Mesenchymal stem cell (in vitro differentiated cells and primary cell): ENCODE data around the gene MSN.

Experiments
- DNase-seq: peaks from one replicate; pipeline ENCODE4 v3.0.0-alpha.2; 2013
- H2AFZ ChIP-seq: one replicate; pipeline ENCODE4 v1.6.1; 2013; ENCODE audit warnings: low read depth, mild to moderate bottlenecking, control low read depth, inconsistent platforms, low read length, moderate library complexity
- H2AK5ac ChIP-seq: 2 replicates; pipeline ENCODE4 v1.6.1; 2013; ENCODE audit warnings: low read length, moderate library complexity, mild to moderate bottlenecking, inconsistent platforms; ENCODE audit not compliant: severe bottlenecking
- H2BK120ac ChIP-seq: one replicate; pipeline ENCODE4 v1.6.1; 2013; ENCODE audit warnings: low read depth, mild to moderate bottlenecking, inconsistent platforms, low read length, moderate library complexity
- H2BK12ac ChIP-seq, 2 experiments: one replicate each; pipeline ENCODE4 v1.6.1; 2013; ENCODE audit warnings: inconsistent platforms in 2 of 2, low read length in 2 of 2, mild to moderate bottlenecking in 2 of 2, moderate library complexity in 2 of 2, control low read depth in 1 of 2
- H2BK15ac ChIP-seq: one replicate; pipeline ENCODE4 v1.6.1; 2013; ENCODE audit warnings: mild to moderate bottlenecking, low read depth, inconsistent platforms; ENCODE audit not compliant: poor library complexity, severe bottlenecking
- H2BK5ac ChIP-seq: 2 replicates; pipeline ENCODE4 v1.6.1; 2013; ENCODE audit warnings: low read depth, mild to moderate bottlenecking, low read length, control low read depth, inconsistent platforms; ENCODE audit not compliant: poor library complexity, severe bottlenecking
- H3K14ac ChIP-seq, 2 experiments: one replicate each; pipeline ENCODE4 v1.6.1; 2013; ENCODE audit warnings: inconsistent platforms in 2 of 2, low read length in 2 of 2, control low read depth in 1 of 2, mild to moderate bottlenecking in 1 of 2, moderate library complexity in 1 of 2
- H3K18ac ChIP-seq, 2 experiments: one replicate each; pipeline ENCODE4 v1.6.1; 2013; ENCODE audit warnings: inconsistent platforms in 2 of 2, low read length in 2 of 2, control low read depth in 1 of 2, low read depth in 1 of 2, mild to moderate bottlenecking in 1 of 2
- H3K23ac ChIP-seq, 2 experiments: one replicate each; pipeline ENCODE4 v1.6.1; 2013; ENCODE audit warnings: inconsistent platforms in 2 of 2, low read length in 2 of 2, mild to moderate bottlenecking in 2 of 2, moderate library complexity in 2 of 2, control low read depth in 1 of 2
- H3K27ac ChIP-seq: 2 replicates; pipeline ENCODE4 v1.5.1; 2013; ENCODE audit warnings: mild to moderate bottlenecking, moderate library complexity, low read length, control low read depth, inconsistent platforms; ENCODE audit not compliant: poor library complexity, severe bottlenecking
- H3K27me3 ChIP-seq, 2 experiments: 2 replicates each; pipeline versions ENCODE4 v1.6.1 to v1.7.0; 2013; ENCODE audit warnings: low read length in 2 of 2, mild to moderate bottlenecking in 2 of 2, moderate library complexity in 2 of 2, control low read depth in 1 of 2, inconsistent platforms in 1 of 2; ENCODE audit not compliant: control insufficient read depth in 1 of 2, insufficient read depth in 1 of 2
- H3K36me3 ChIP-seq, 2 experiments: 2 replicates each; pipeline versions ENCODE4 v1.6.1 to v1.7.0; 2013; ENCODE audit warnings: low read length in 2 of 2, control low read depth in 1 of 2, inconsistent platforms in 1 of 2, low read depth in 1 of 2, mild to moderate bottlenecking in 1 of 2; ENCODE audit not compliant: insufficient read depth in 2 of 2, control insufficient read depth in 1 of 2
- H3K4ac ChIP-seq, 2 experiments: one replicate each; pipeline ENCODE4 v1.6.1; 2013; ENCODE audit warnings: inconsistent platforms in 2 of 2, low read length in 2 of 2, mild to moderate bottlenecking in 2 of 2, moderate library complexity in 2 of 2, control low read depth in 1 of 2, low read depth in 1 of 2
- H3K4me1 ChIP-seq: 2 replicates; pipeline ENCODE4 v1.6.1; 2013; ENCODE audit warnings: low read depth, low read length, control low read depth; ENCODE audit not compliant: control insufficient read depth, insufficient read depth
- H3K4me2 ChIP-seq: 2 replicates; pipeline ENCODE4 v1.6.1; 2013; ENCODE audit warnings: low read length, mild to moderate bottlenecking, inconsistent platforms; ENCODE audit not compliant: poor library complexity, severe bottlenecking
- H3K4me3 ChIP-seq, 2 experiments: 2 replicates each; pipeline versions ENCODE4 v1.5.1 to v1.7.0; 2013; ENCODE audit warnings: low read length in 2 of 2, mild to moderate bottlenecking in 2 of 2, control low read depth in 1 of 2, low read depth in 1 of 2; ENCODE audit not compliant: insufficient read depth in 1 of 2
- H3K79me1 ChIP-seq: replicated peaks from 2 replicates; pipeline ENCODE4 v1.6.1; 2013; ENCODE audit warnings: mild to moderate bottlenecking, control low read depth, low read length, inconsistent platforms; ENCODE audit not compliant: poor library complexity, severe bottlenecking
- H3K9ac ChIP-seq: 2 replicates; pipeline ENCODE4 v1.7.0; 2013; ENCODE audit warnings: mild to moderate bottlenecking, low read length, moderate library complexity
- H3K9me3 ChIP-seq: 2 replicates; pipeline ENCODE4 v1.7.0; 2013; ENCODE audit warnings: mild to moderate bottlenecking, low read length; ENCODE audit not compliant: control insufficient read depth
- H4K8ac ChIP-seq: one replicate; pipeline ENCODE4 v1.6.1; 2013; ENCODE audit warnings: inconsistent platforms, mild to moderate bottlenecking, low read length, moderate library complexity
- H4K91ac ChIP-seq: one replicate; pipeline ENCODE4 v1.6.1; 2013; ENCODE audit warnings: mild to moderate bottlenecking, low read length, inconsistent platforms
- WGBS: methylation state at CpG from one replicate; pipeline ENCODE4 v1.1.7; 2013; ENCODE audit warnings: mixed read lengths; 5-methylcytosine and 5-hydroxymethylcytosine counted together

Gene MSN

DNA sequence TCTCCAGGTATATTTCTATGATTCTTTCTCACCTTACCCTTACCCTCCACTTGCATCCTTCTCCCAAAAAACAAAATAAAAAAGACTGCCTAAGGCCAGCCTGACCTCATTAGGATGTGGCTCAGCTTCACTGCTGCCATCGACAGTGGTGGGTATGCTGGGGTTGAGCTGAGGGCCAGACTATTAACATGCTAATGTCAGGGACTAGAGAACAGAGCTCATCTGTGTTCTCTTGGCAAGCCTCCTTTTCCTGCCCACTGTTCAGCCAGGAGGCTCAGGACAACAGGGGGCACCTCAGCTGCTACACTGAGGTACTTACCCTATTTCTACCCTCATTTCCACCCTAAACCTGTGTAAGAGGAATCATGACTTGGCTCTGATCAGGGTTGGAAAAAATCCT is 59.3 kb downstream of the MSN start:
- H2AK5ac ChIP-seq = no peak overlapping the region
- no peak overlapping the region for H2AFZ ChIP-seq
- peaks cover 17 to 51% of the 10 kb centered on the region in 2 experiments for H3K36me3 ChIP-seq
- no peak overlapping the region for H2BK15ac ChIP-seq
- no peak for DNase-seq
- H4K8ac ChIP-seq = no peak overlapping the region
- H2BK12ac ChIP-seq = no peak overlapping the region
- H3K4me2 ChIP-seq = no peak overlapping the region
- peaks cover 2% of the 10 kb centered on the region for H3K79me1 ChIP-seq
- peaks cover 2% of the 10 kb centered on the region for H3K4me1 ChIP-seq
- no peak overlapping the region for H4K91ac ChIP-seq
- H3K27me3 ChIP-seq = peaks cover 0 to 9% of the 10 kb centered on the region in 2 experiments
- H3K23ac ChIP-seq = no peak overlapping the region
- H3K9ac ChIP-seq = no peak overlapping the region
- H3K4me3 ChIP-seq = no peak overlapping the region
- no peak overlapping the region for H3K4ac ChIP-seq
- no peak overlapping the region for H3K14ac ChIP-seq
- no peak overlapping the region for H3K27ac ChIP-seq
- peaks cover 6% of the 10 kb centered on the region for H3K9me3 ChIP-seq
- H3K18ac ChIP-seq = no peak overlapping the region
- 100% methylated on average over 1 of the region's 1 CpG for WGBS
- H2BK5ac ChIP-seq = no peak overlapping the region
- H2BK120ac ChIP-seq = no peak overlapping the region

- H3K27me3 ChIP-seq = peaks cover 0 to 2% of the 10 kb centered on the region in 2 experiments
- no peak overlapping the region for H3K27ac ChIP-seq
- H2BK120ac ChIP-seq = no peak overlapping the region
- H3K18ac ChIP-seq = no peak overlapping the region
- no peak overlapping the region for H2BK15ac ChIP-seq
- no peak overlapping the region for H3K4ac ChIP-seq
- H3K9me3 ChIP-seq = no peaks in the 10 kb centered on the region
- H2BK5ac ChIP-seq = no peak overlapping the region
- no peak overlapping the region for H4K8ac ChIP-seq
- DNase-seq = no peak
- H3K4me3 ChIP-seq = no peak overlapping the region
- H3K36me3 ChIP-seq = peaks cover 29 to 86% of the 10 kb centered on the region in 2 experiments
- H3K4me1 ChIP-seq = no peaks in the 10 kb centered on the region
- 100% methylated on average over 1 of the region's 1 CpG for WGBS
- no peak overlapping the region for H2AK5ac ChIP-seq
- H3K14ac ChIP-seq = no peak overlapping the region
- H3K4me2 ChIP-seq = no peak overlapping the region
- H2BK12ac ChIP-seq = no peak overlapping the region
- no peak overlapping the region for H3K23ac ChIP-seq
- no peak overlapping the region for H3K9ac ChIP-seq
- no peak overlapping the region for H4K91ac ChIP-seq
- no peak overlapping the region for H2AFZ ChIP-seq
- peaks cover 11% of the 10 kb centered on the region for H3K79me1 ChIP-seq
These were observed 64.3 kb downstream of the MSN start for GRCh38 chrX:65731684-65732289.

GRCh38 chrX:65740909-65741308 is 73.5 kb downstream of the MSN start:
- no peak for DNase-seq
- Histone ChIP-seq H4K91ac (no peak overlapping the region), H2BK120ac (no peak overlapping the region), H3K18ac (no peak overlapping the region), H3K14ac (no peak overlapping the region), H4K8ac (no peak overlapping the region), H2BK5ac (no peak overlapping the region), H3K36me3 (peaks cover 34 to 71% of the 10 kb centered on the region in 2 experiments), H3K4ac (no peak overlapping the region), H3K4me1 (no peaks in the 10 kb centered on the region), H2BK15ac (no peak overlapping the region), H3K4me2 (no peak overlapping the region), H3K9ac (no peak overlapping the region), H2AK5ac (no peak overlapping the region), H3K79me1 (peaks cover 7% of the 10 kb centered on the region), H2AFZ (no peak overlapping the region), H3K4me3 (no peak overlapping the region), H3K27ac (no peak overlapping the region), H2BK12ac (no peak overlapping the region), H3K23ac (no peak overlapping the region), H3K27me3 (no peaks in the 10 kb centered on the region), H3K9me3 (no peaks in the 10 kb centered on the region)

DNA sequence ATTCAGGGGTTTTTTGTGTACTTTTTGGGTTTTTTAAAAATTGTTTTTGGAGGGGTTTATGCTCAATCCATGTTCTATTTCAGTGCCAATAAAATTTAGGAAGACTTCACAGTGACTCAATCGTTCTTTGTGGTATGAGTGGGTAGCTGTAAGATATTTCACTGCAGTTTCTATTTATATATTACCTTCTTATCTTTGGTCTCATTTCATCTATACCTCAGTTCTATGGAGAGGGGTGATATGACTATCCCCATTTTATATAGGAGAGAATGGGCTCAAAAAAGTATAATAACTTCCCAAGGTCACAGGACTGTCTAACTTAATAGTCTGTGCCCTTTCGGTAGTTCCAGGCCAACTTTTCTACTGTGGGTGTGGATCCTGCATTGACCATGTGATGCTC is 74.4 kb downstream of the MSN start:
- H3K4me1 ChIP-seq = no peaks in the 10 kb centered on the region

More for the DNA sequence above, 74.4 kb downstream of the MSN start:
- H3K27ac ChIP-seq = no peak overlapping the region
- H2AK5ac ChIP-seq = no peak overlapping the region
- no peak overlapping the region for H2BK12ac ChIP-seq
- no peak overlapping the region for H3K9ac ChIP-seq
- peaks cover 0 to 3% of the 10 kb centered on the region in 2 experiments for H3K27me3 ChIP-seq
- peaks cover 4% of the 10 kb centered on the region for H3K79me1 ChIP-seq
- DNase-seq = no peak
- no peak overlapping the region for H3K4ac ChIP-seq
- no peak overlapping the region for H3K23ac ChIP-seq
- H2BK5ac ChIP-seq = no peak overlapping the region
- no peak overlapping the region for H3K14ac ChIP-seq
- no peak overlapping the region for H2BK15ac ChIP-seq
- H2AFZ ChIP-seq = no peak overlapping the region
- no peak overlapping the region for H3K18ac ChIP-seq
- H4K91ac ChIP-seq = no peak overlapping the region
- H3K36me3 ChIP-seq = peaks cover 32 to 66% of the 10 kb centered on the region in 2 experiments
- no peak overlapping the region for H3K4me2 ChIP-seq
- no peak overlapping the region for H4K8ac ChIP-seq
- no peaks in the 10 kb centered on the region for H3K9me3 ChIP-seq
- WGBS = 92% methylated on average over 1 of the region's 2 CpGs
- no peak overlapping the region for H2BK120ac ChIP-seq
- H3K4me3 ChIP-seq = no peak overlapping the region
